AML-193 (cell line): ENCODE measurements around the gene TBC1D9B.
"Not testable (repeated sequence)": the region's sequence is repeated elsewhere in the genome, so short reads cannot be mapped to it uniquely, and the experiment has no call there.

Experiments used
- DNase-seq, 2 experiments: peaks; one replicate each; lab custom pipeline; 2025; lab: John Stamatoyannopoulos, UW

Gene TBC1D9B

GRCh38 chr5:179837076-179838011 lies 70.4 kb downstream of the TBC1D9B start:
- no peak for DNase-seq

- DNase-seq = no peak
These were observed 71.3 kb downstream of the TBC1D9B start for GRCh38 chr5:179836225-179837019.

GRCh38 chr5:179834871-179835270 lies 72.8 kb downstream of the TBC1D9B start:
- DNase-seq = not testable (repeated sequence)

GRCh38 chr5:179834120-179834519 lies 73.6 kb downstream of the TBC1D9B start:
- DNase-seq = no peak

- DNase-seq = no peak
These were observed 74.0 kb downstream of the TBC1D9B start for GRCh38 chr5:179833709-179834070.

- no peak for DNase-seq
These were observed 74.5 kb downstream of the TBC1D9B start for GRCh38 chr5:179833056-179833708.

GRCh38 chr5:179832039-179832745 lies 75.5 kb downstream of the TBC1D9B start:
- DNase-seq = no peak

GRCh38 chr5:179830818-179831468 lies 76.8 kb downstream of the TBC1D9B start:
- DNase-seq = no peak

GRCh38 chr5:179829732-179830435 lies 77.8 kb downstream of the TBC1D9B start:
- no peak for DNase-seq

GRCh38 chr5:179828756-179829421 lies 78.8 kb downstream of the TBC1D9B start:
- DNase-seq = no peak

GRCh38 chr5:179827680-179828079 lies 80.0 kb downstream of the TBC1D9B start:
- DNase-seq = peak; percentile 91 to 94

- DNase-seq = no peak
These were observed 82.0 kb downstream of the TBC1D9B start for GRCh38 chr5:179825655-179826182.

GRCh38 chr5:179824745-179825112 lies 83.0 kb downstream of the TBC1D9B start:
- DNase-seq = no peak

- DNase-seq = no peak
These were observed 83.6 kb downstream of the TBC1D9B start for GRCh38 chr5:179823937-179824744.

- DNase-seq = no peak
These were observed 85.2 kb downstream of the TBC1D9B start for GRCh38 chr5:179822444-179822990.

GRCh38 chr5:179822059-179822432 lies 85.7 kb downstream of the TBC1D9B start:
- DNase-seq = no peak

GRCh38 chr5:179821298-179822058 lies 86.2 kb downstream of the TBC1D9B start:
- DNase-seq = peak; percentile 79 to 83
